Measurements from ENCODE around the gene TMEM203.

TMEM203 gene

GRCh38 chr9:137171149-137171900, 34.1 kb downstream of the TMEM203 start:
- no peak overlapping the region for H3K27ac ChIP-seq (ENCODE audit: low read depth, low read length)

GRCh38 chr9:137170486-137171148, 34.8 kb downstream of the TMEM203 start:
- no peak overlapping the region for H3K27ac ChIP-seq (ENCODE audit: low read depth, low read length)
- H3K4me1 ChIP-seq (ENCODE audit: control insufficient read depth in 5 of 5, insufficient read depth in 5 of 5, low read length in 5 of 5), result peaks cover 0 to 21% (median 16%) of the 10 kb centered on the region in 5 donors
- no peaks in the 10 kb centered on the region for H3K36me3 ChIP-seq (ENCODE audit: control insufficient read depth in 5 of 5, insufficient read depth in 5 of 5, low read length in 5 of 5)
- peaks cover 33 to 71% (median 52%) of the 10 kb centered on the region in 5 donors for H3K27me3 ChIP-seq (ENCODE audit: control insufficient read depth in 5 of 5, insufficient read depth in 4 of 5, low read length in 5 of 5)
- H3K9ac ChIP-seq (ENCODE audit: low read length in 5 of 5), result no peak overlapping the region
- H3K9me3 ChIP-seq (ENCODE audit: control insufficient read depth in 5 of 5, low read length in 5 of 5), result no peaks in the 10 kb centered on the region
- H3K4me3 ChIP-seq (ENCODE audit: low read depth in 1 of 5, low read length in 5 of 5), result no peak overlapping the region

More at GRCh38 chr9:137171149-137171900, 34.1 kb downstream of the TMEM203 start:
- no peak overlapping the region for H3K9ac ChIP-seq (ENCODE audit: low read length in 5 of 5)
- no peak overlapping the region for H3K4me3 ChIP-seq (ENCODE audit: low read depth in 1 of 5, low read length in 5 of 5)
- no peaks in the 10 kb centered on the region for H3K36me3 ChIP-seq (ENCODE audit: control insufficient read depth in 5 of 5, insufficient read depth in 5 of 5, low read length in 5 of 5)
- H3K27me3 ChIP-seq (ENCODE audit: control insufficient read depth in 5 of 5, insufficient read depth in 4 of 5, low read length in 5 of 5), result peaks cover 26 to 64% (median 45%) of the 10 kb centered on the region in 5 donors
- no peaks in the 10 kb centered on the region for H3K9me3 ChIP-seq (ENCODE audit: control insufficient read depth in 5 of 5, low read length in 5 of 5)
- peaks cover 0 to 21% (median 16%) of the 10 kb centered on the region in 5 donors for H3K4me1 ChIP-seq (ENCODE audit: control insufficient read depth in 5 of 5, insufficient read depth in 5 of 5, low read length in 5 of 5)

GRCh38 chr9:137169896-137170358, 35.5 kb downstream of the TMEM203 start, which contains the start of gene LRRC26:
Gene LRRC26, minus strand, starts transcription at chr9:137170051. Its CDS starts 108 bp downstream, at chr9:137169943.
- Histone ChIP-seq H3K4me3 (ENCODE audit: low read depth in 1 of 5, low read length in 5 of 5) (peak within 1 kb of the TSS in 4 of 5 donors; percentile 32 to 66 (median 58)), H3K4me1 (ENCODE audit: control insufficient read depth in 5 of 5, insufficient read depth in 5 of 5, low read length in 5 of 5) (peaks cover 0 to 21% (median 16%) of the 10 kb centered on the region in 5 donors), H3K36me3 (ENCODE audit: control insufficient read depth in 5 of 5, insufficient read depth in 5 of 5, low read length in 5 of 5) (no peaks in the 10 kb centered on the region), H3K27me3 (ENCODE audit: control insufficient read depth in 5 of 5, insufficient read depth in 4 of 5, low read length in 5 of 5) (peaks cover 37 to 78% (median 59%) of the 10 kb centered on the region in 5 donors), H3K9me3 (ENCODE audit: control insufficient read depth in 5 of 5, low read length in 5 of 5) (no peaks in the 10 kb centered on the region), H3K27ac (ENCODE audit: low read depth, low read length) (no peak within 1 kb of the TSS), H3K9ac (ENCODE audit: low read length in 5 of 5) (no peak within 1 kb of the TSS)

GRCh38 chr9:137168904-137169856, 36.3 kb downstream of the TMEM203 start:
- H3K9ac ChIP-seq (ENCODE audit: low read length in 5 of 5), result no peak overlapping the region
- H3K27me3 ChIP-seq (ENCODE audit: control insufficient read depth in 5 of 5, insufficient read depth in 4 of 5, low read length in 5 of 5), result peaks cover 44 to 85% (median 67%) of the 10 kb centered on the region in 5 donors

GRCh38 chr9:137168573-137168903, 36.9 kb downstream of the TMEM203 start:
- Histone ChIP-seq H3K27ac (ENCODE audit: low read depth, low read length) (no peak overlapping the region), H3K27me3 (ENCODE audit: control insufficient read depth in 5 of 5, insufficient read depth in 4 of 5, low read length in 5 of 5) (peaks cover 50 to 89% (median 73%) of the 10 kb centered on the region in 5 donors), H3K4me3 (ENCODE audit: low read depth in 1 of 5, low read length in 5 of 5) (peak overlapping the region in 4 of 5 donors; percentile 27 to 66 (median 58)), H3K4me1 (ENCODE audit: control insufficient read depth in 5 of 5, insufficient read depth in 5 of 5, low read length in 5 of 5) (peaks cover 0 to 21% (median 16%) of the 10 kb centered on the region in 5 donors), H3K9ac (ENCODE audit: low read length in 5 of 5) (no peak overlapping the region), H3K36me3 (ENCODE audit: control insufficient read depth in 5 of 5, insufficient read depth in 5 of 5, low read length in 5 of 5) (no peaks in the 10 kb centered on the region), H3K9me3 (ENCODE audit: control insufficient read depth in 5 of 5, low read length in 5 of 5) (no peaks in the 10 kb centered on the region)

More at GRCh38 chr9:137168904-137169856, 36.3 kb downstream of the TMEM203 start:
- Histone ChIP-seq H3K4me1 (ENCODE audit: control insufficient read depth in 5 of 5, insufficient read depth in 5 of 5, low read length in 5 of 5) (peaks cover 0 to 21% (median 16%) of the 10 kb centered on the region in 5 donors), H3K9me3 (ENCODE audit: control insufficient read depth in 5 of 5, low read length in 5 of 5) (no peaks in the 10 kb centered on the region), H3K4me3 (ENCODE audit: low read depth in 1 of 5, low read length in 5 of 5) (peak overlapping the region in 4 of 5 donors; percentile 32 to 66 (median 58)), H3K36me3 (ENCODE audit: control insufficient read depth in 5 of 5, insufficient read depth in 5 of 5, low read length in 5 of 5) (no peaks in the 10 kb centered on the region), H3K27ac (ENCODE audit: low read depth, low read length) (no peak overlapping the region)

- Histone ChIP-seq H3K4me1 (ENCODE audit: control insufficient read depth in 5 of 5, insufficient read depth in 5 of 5, low read length in 5 of 5) (peaks cover 0 to 26% (median 19%) of the 10 kb centered on the region in 5 donors), H3K9ac (ENCODE audit: low read length in 5 of 5) (no peak overlapping the region), H3K27ac (ENCODE audit: low read depth, low read length) (no peak overlapping the region), H3K9me3 (ENCODE audit: control insufficient read depth in 5 of 5, low read length in 5 of 5) (no peaks in the 10 kb centered on the region), H3K36me3 (ENCODE audit: control insufficient read depth in 5 of 5, insufficient read depth in 5 of 5, low read length in 5 of 5) (no peaks in the 10 kb centered on the region), H3K27me3 (ENCODE audit: control insufficient read depth in 5 of 5, insufficient read depth in 4 of 5, low read length in 5 of 5) (peaks cover 53 to 88% (median 78%) of the 10 kb centered on the region in 5 donors), H3K4me3 (ENCODE audit: low read depth in 1 of 5, low read length in 5 of 5) (no peak overlapping the region)
Measured at GRCh38 chr9:137167747-137168572, 37.5 kb downstream of the TMEM203 start.

GRCh38 chr9:137167277-137167746, 38.1 kb downstream of the TMEM203 start:
- no peaks in the 10 kb centered on the region for H3K36me3 ChIP-seq (ENCODE audit: control insufficient read depth in 5 of 5, insufficient read depth in 5 of 5, low read length in 5 of 5)
- H3K9ac ChIP-seq (ENCODE audit: low read length in 5 of 5), result no peak overlapping the region
- H3K4me3 ChIP-seq (ENCODE audit: low read depth in 1 of 5, low read length in 5 of 5), result no peak overlapping the region
- H3K4me1 ChIP-seq (ENCODE audit: control insufficient read depth in 5 of 5, insufficient read depth in 5 of 5, low read length in 5 of 5), result peaks cover 0 to 31% (median 20%) of the 10 kb centered on the region in 5 donors
- H3K27me3 ChIP-seq (ENCODE audit: control insufficient read depth in 5 of 5, insufficient read depth in 4 of 5, low read length in 5 of 5), result peaks cover 55 to 88% (median 81%) of the 10 kb centered on the region in 5 donors
- H3K27ac ChIP-seq (ENCODE audit: low read depth, low read length), result no peak overlapping the region
- no peaks in the 10 kb centered on the region for H3K9me3 ChIP-seq (ENCODE audit: control insufficient read depth in 5 of 5, low read length in 5 of 5)

GRCh38 chr9:137166380-137167229, 38.8 kb downstream of the TMEM203 start:
- Histone ChIP-seq H3K4me3 (ENCODE audit: low read depth in 1 of 5, low read length in 5 of 5) (no peak overlapping the region), H3K4me1 (ENCODE audit: control insufficient read depth in 5 of 5, insufficient read depth in 5 of 5, low read length in 5 of 5) (peaks cover 0 to 31% (median 20%) of the 10 kb centered on the region in 5 donors), H3K9me3 (ENCODE audit: control insufficient read depth in 5 of 5, low read length in 5 of 5) (no peaks in the 10 kb centered on the region), H3K27ac (ENCODE audit: low read depth, low read length) (no peak overlapping the region), H3K36me3 (ENCODE audit: control insufficient read depth in 5 of 5, insufficient read depth in 5 of 5, low read length in 5 of 5) (no peaks in the 10 kb centered on the region), H3K9ac (ENCODE audit: low read length in 5 of 5) (no peak overlapping the region), H3K27me3 (ENCODE audit: control insufficient read depth in 5 of 5, insufficient read depth in 4 of 5, low read length in 5 of 5) (peaks cover 55 to 88% (median 78%) of the 10 kb centered on the region in 5 donors)
